Measurements from ENCODE around the gene RASGRF2. TPM values are rescaled to one million over a fixed set of nuclear protein-coding genes. Genes with fewer than 3 reads are reported as not detected.

RASGRF2 gene
- total and polyA plus RNA-seq, 2 of the 8 experiments (the other 6 are each of a cell fraction or from before 2014, with no cell fraction given): 2.6 to 29.5 TPM

DNA sequence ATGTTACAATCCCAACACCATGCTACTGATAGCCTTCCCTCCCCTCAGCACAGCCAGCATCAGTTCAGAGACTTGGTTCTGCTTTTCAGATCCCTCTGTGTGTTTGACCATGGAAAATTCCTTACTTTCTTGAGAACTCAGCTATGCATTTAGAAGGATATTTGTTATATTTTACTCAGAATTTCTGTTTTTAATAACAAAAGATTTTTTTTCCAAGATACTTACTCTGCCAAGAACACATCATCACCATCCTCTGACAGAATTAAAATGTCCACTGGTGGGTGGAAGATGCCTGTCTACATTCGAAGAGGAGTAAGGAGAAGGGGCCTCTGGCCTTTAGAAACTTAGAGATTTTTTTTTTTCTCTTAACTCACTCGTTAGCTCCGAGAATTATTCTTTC, 216.9 kb downstream of the RASGRF2 start:
- Histone ChIP-seq H3K23ac (ENCODE audit: insufficient read length) (no peak overlapping the region), H3K14ac (ENCODE audit: insufficient read length) (no peak overlapping the region), H2BK20ac (ENCODE audit: low read length) (no peak overlapping the region), H3K36me3 (ENCODE audit: control insufficient read depth in 2 of 4, insufficient read depth in 4 of 4, low read length in 3 of 4) (no peaks in the 10 kb centered on the region), H3K9me3 (ENCODE audit: insufficient read depth in 2 of 2, low read depth in 1 of 2, low read length in 1 of 2) (no peaks in the 10 kb centered on the region), H3K56ac (replicated peaks; ENCODE audit: insufficient read length, low read depth, low read length) (no peak overlapping the region), H3K4me1 (replicated peaks in 1 of 4; ENCODE audit: control insufficient read depth in 3 of 4, insufficient read depth in 4 of 4, low read length in 3 of 4) (peaks cover 2 to 11% (median 9%) of the 10 kb centered on the region in 4 experiments; a peak in 6 of 7 replicates), H3K18ac (ENCODE audit: extremely low read depth, low read length) (no peak overlapping the region), H3K4me2 (ENCODE audit: insufficient read depth in 1 of 2, low read depth in 2 of 2, low read length in 2 of 2) (no peak overlapping the region), H3K9ac (replicated peaks in 1 of 4; ENCODE audit: extremely low read depth in 1 of 4, low read depth in 3 of 4, low read length in 3 of 4) (no peak overlapping the region), H2BK12ac (ENCODE audit: low read depth, low read length) (no peak overlapping the region), H3K79me1 (ENCODE audit: low read depth, low read length) (no peaks in the 10 kb centered on the region), H3K79me2 (ENCODE audit: control insufficient read depth in 1 of 2, insufficient read depth in 2 of 2, low read length in 2 of 2) (no peaks in the 10 kb centered on the region), H4K91ac (replicated peaks; ENCODE audit: insufficient read length, low read length) (no peak overlapping the region), H2BK120ac (replicated peaks; ENCODE audit: low read depth, low read length) (no peak overlapping the region), H4K5ac (ENCODE audit: insufficient read length, low read depth, low read length) (no peak overlapping the region), H3K4ac (replicated peaks; ENCODE audit: insufficient read length, low read depth, low read length) (no peak overlapping the region), H4K20me1 (replicated peaks in 1 of 2; ENCODE audit: control insufficient read depth in 1 of 2, insufficient read depth in 2 of 2, low read length in 2 of 2) (no peaks in the 10 kb centered on the region), H2BK15ac (ENCODE audit: low read length) (no peak overlapping the region), H2BK5ac (ENCODE audit: low read depth, low read length) (no peak overlapping the region), H3K23me2 (ENCODE audit: low read depth, low read length) (no peaks in the 10 kb centered on the region), H3K4me3 (ENCODE audit: extremely low read depth in 1 of 4, insufficient read depth in 2 of 4, low read depth in 3 of 4, low read length in 4 of 4) (no peak overlapping the region), H2AK5ac (ENCODE audit: low read depth, low read length) (no peak overlapping the region), H3K27ac (ENCODE audit: low read depth, low read length) (no peak overlapping the region), H3K27me3 (replicated peaks in 1 of 4; ENCODE audit: control insufficient read depth in 3 of 4, extremely low read depth in 1 of 4, insufficient read depth in 3 of 4, low read length in 3 of 4) (no peaks in the 10 kb centered on the region), H2AFZ (ENCODE audit: low read length) (no peak overlapping the region), H4K8ac (ENCODE audit: extremely low read depth, insufficient read depth, low read length) (no peak overlapping the region)
- CTCF ChIA-PET (ENCODE audit: partially characterized antibody): interaction anchor here (0.6 to 2.8 kb wide), 5 partner anchors 11 to 31 kb away, joined by 3 to 26 read pairs (median 4); no protein-coding TSS in a partner anchor
- FAIRE-seq (no peak), DNase-seq (ENCODE audit: low read depth in 1 of 2, low spot score in 2 of 2) (no peak)
- TF ChIP-seq JUND (IDR thresholded peaks at IDR 0.05; ENCODE audit: low read length): no peak
- no peak for TF ChIP-seq NANOG (IDR thresholded peaks at IDR 0.05; ENCODE audit: insufficient read depth, low read depth, low read length, poor library complexity, severe bottlenecking)
- no peak for TF ChIP-seq FOSL1 (IDR thresholded peaks at IDR 0.05; ENCODE audit: insufficient read depth, low read depth, low read length)
- TF ChIP-seq NRF1 (IDR thresholded peaks at IDR 0.05; ENCODE audit: low read depth, low read length): no peak
- TF ChIP-seq ZNF274 (IDR thresholded peaks at IDR 0.05; ENCODE audit: borderline replicate concordance, extremely low read depth, low read length): no peak
- TF ChIP-seq, protein P1, sequence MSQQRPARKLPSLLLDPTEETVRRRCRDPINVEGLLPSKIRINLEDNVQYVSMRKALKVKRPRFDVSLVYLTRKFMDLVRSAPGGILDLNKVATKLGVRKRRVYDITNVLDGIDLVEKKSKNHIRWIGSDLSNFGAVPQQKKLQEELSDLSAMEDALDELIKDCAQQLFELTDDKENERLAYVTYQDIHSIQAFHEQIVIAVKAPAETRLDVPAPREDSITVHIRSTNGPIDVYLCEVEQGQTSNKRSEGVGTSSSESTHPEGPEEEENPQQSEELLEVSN (IDR thresholded peaks at IDR 0.05): no peak
- TF ChIP-seq PHF8 (conservative IDR thresholded peaks at IDR 0.05; ENCODE audit: low read depth, low read length): no peak
- no peak for TF ChIP-seq SIX5 (IDR thresholded peaks at IDR 0.05; ENCODE audit: low read depth, low read length)
- TF ChIP-seq CTBP2 (IDR thresholded peaks at IDR 0.05; ENCODE audit: borderline replicate concordance, insufficient read depth, insufficient read length, low read length): no peak
- no peak for TF ChIP-seq GABPA (IDR thresholded peaks at IDR 0.05; ENCODE audit: borderline replicate concordance, insufficient read depth, low read length)
- no peak for TF ChIP-seq MAFK (IDR thresholded peaks at IDR 0.05; ENCODE audit: low read depth, low read length)
- WGBS, 2 experiments (ENCODE audit: extremely low coverage in 1 of 2, insufficient coverage in 1 of 2, insufficient read length in 1 of 2, insufficient replicate concordance in 2 of 2, low coverage in 1 of 2, low lambda C conversion rate in 2 of 2, missing lambda C conversion rate in 1 of 2): 89% methylated on average over 3 of the region's 3 CpGs; no CpG with 5 or more reads in 1 of the 2 experiments
- POLR2A ChIA-PET (ENCODE audit: partially characterized antibody): interaction anchor here (1.2 kb wide), 1 partner anchor 490 kb away, joined by 3 read pairs; no protein-coding TSS in a partner anchor

All from H1 (cell line).